ENCODE data around the gene KCNA2. TPM values are rescaled to one million over a fixed set of nuclear protein-coding genes. Genes with fewer than 3 reads are reported as not detected.

Gene KCNA2
- total RNA-seq, 2 donors from 2014 or later: 0.64 to 6.2 TPM

GRCh38 chr1:110570901-110571300 is 35.3 kb downstream of the KCNA2 start:
- no peaks in the 10 kb centered on the region for H3K4me1 ChIP-seq (replicated peaks)
- 68% methylated on average over 4 of the region's 4 CpGs for WGBS
- DNase-seq (ENCODE audit: low spot score): no peak
- H3K9me3 ChIP-seq: no peaks in the 10 kb centered on the region
- intact Hi-C loops (cut with DNase I): no loop called here
- TF ChIP-seq POLR2AphosphoS5 (IDR thresholded peaks at IDR 0.05) (no peak), POLR2A (IDR thresholded peaks at IDR 0.05) (no peak)
- TF ChIP-seq, protein P1, sequence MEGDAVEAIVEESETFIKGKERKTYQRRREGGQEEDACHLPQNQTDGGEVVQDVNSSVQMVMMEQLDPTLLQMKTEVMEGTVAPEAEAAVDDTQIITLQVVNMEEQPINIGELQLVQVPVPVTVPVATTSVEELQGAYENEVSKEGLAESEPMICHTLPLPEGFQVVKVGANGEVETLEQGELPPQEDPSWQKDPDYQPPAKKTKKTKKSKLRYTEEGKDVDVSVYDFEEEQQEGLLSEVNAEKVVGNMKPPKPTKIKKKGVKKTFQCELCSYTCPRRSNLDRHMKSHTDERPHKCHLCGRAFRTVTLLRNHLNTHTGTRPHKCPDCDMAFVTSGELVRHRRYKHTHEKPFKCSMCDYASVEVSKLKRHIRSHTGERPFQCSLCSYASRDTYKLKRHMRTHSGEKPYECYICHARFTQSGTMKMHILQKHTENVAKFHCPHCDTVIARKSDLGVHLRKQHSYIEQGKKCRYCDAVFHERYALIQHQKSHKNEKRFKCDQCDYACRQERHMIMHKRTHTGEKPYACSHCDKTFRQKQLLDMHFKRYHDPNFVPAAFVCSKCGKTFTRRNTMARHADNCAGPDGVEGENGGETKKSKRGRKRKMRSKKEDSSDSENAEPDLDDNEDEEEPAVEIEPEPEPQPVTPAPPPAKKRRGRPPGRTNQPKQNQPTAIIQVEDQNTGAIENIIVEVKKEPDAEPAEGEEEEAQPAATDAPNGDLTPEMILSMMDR (IDR thresholded peaks at IDR 0.05): no peak
- H3K27ac ChIP-seq: no peak overlapping the region
- H3K36me3 ChIP-seq: no peaks in the 10 kb centered on the region
- no peak overlapping the region for H3K4me3 ChIP-seq
- no peaks in the 10 kb centered on the region for H3K27me3 ChIP-seq (replicated peaks; ENCODE audit: insufficient read depth)

- intact Hi-C loops (cut with DNase I): no loop called here
Measured at GRCh38 chr1:110570307-110570706, 35.9 kb downstream of the KCNA2 start.

GRCh38 chr1:110566836-110567235 is 39.3 kb downstream of the KCNA2 start:
- no peak for TF ChIP-seq POLR2AphosphoS5 (IDR thresholded peaks at IDR 0.05)
- H3K27ac ChIP-seq: no peak overlapping the region
- 82% methylated on average over 3 of the region's 3 CpGs for whole genome bisulfite sequencing
- no peaks in the 10 kb centered on the region for H3K9me3 ChIP-seq
- H3K27me3 ChIP-seq (replicated peaks; ENCODE audit: insufficient read depth): peaks cover 2% of the 10 kb centered on the region
- no peak overlapping the region for H3K4me3 ChIP-seq
- no peaks in the 10 kb centered on the region for H3K36me3 ChIP-seq
- H3K4me1 ChIP-seq (replicated peaks): no peaks in the 10 kb centered on the region
- intact Hi-C loops (cut with DNase I): no loop called here
- DNase-seq (ENCODE audit: low spot score): no peak

More at GRCh38 chr1:110570307-110570706, 35.9 kb downstream of the KCNA2 start:
- Histone ChIP-seq H3K4me3 (no peak overlapping the region), H3K27ac (no peak overlapping the region), H3K9me3 (no peaks in the 10 kb centered on the region), H3K4me1 (replicated peaks) (no peaks in the 10 kb centered on the region), H3K27me3 (replicated peaks; ENCODE audit: insufficient read depth) (no peaks in the 10 kb centered on the region), H3K36me3 (no peaks in the 10 kb centered on the region)
- WGBS: 26% methylated on average over 3 of the region's 3 CpGs
- no peak for DNase-seq (ENCODE audit: low spot score)
- TF ChIP-seq, protein P1 (IDR thresholded peaks at IDR 0.05): no peak
- TF ChIP-seq POLR2AphosphoS5 (IDR thresholded peaks at IDR 0.05): no peak
- TF ChIP-seq POLR2A (IDR thresholded peaks at IDR 0.05): no peak

DNA sequence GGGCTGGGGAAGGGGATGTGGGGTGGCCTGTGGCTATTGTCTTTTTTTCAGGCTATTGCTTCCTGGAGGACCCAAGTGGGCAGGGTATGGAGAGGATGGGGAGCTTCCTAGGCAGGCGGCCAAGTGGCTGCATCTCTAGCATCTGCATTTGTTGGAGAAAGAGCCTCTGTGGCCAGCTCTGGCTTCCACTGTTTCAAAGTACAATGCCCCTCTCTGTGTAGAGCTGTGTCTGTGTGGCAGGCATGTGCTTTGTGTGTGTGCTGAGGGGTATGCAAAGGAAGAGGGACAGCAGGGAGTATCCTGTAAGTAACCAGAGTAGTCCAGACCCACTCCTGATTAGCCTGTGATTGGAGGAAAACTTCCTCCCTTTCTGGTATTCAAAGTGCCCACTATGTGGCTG is 40.6 kb downstream of the KCNA2 start:
- Histone ChIP-seq H3K4me3 (no peak overlapping the region), H3K27ac (no peak overlapping the region), H3K27me3 (replicated peaks; ENCODE audit: insufficient read depth) (peaks cover 2% of the 10 kb centered on the region), H3K36me3 (no peaks in the 10 kb centered on the region), H3K9me3 (no peaks in the 10 kb centered on the region), H3K4me1 (replicated peaks) (no peaks in the 10 kb centered on the region)
- TF ChIP-seq, protein P1 (IDR thresholded peaks at IDR 0.05): no peak
- TF ChIP-seq POLR2A (IDR thresholded peaks at IDR 0.05): no peak
- no peak for TF ChIP-seq POLR2AphosphoS5 (IDR thresholded peaks at IDR 0.05)
- DNase-seq (ENCODE audit: low spot score): no peak
- 92% methylated on average over 1 of the region's 1 CpG for WGBS
- intact Hi-C loops (cut with DNase I): no loop called here

- Histone ChIP-seq H3K4me1 (replicated peaks) (no peaks in the 10 kb centered on the region), H3K27ac (no peak overlapping the region), H3K4me3 (no peak overlapping the region), H3K27me3 (replicated peaks; ENCODE audit: insufficient read depth) (peaks cover 2% of the 10 kb centered on the region), H3K9me3 (no peaks in the 10 kb centered on the region), H3K36me3 (no peaks in the 10 kb centered on the region)
- 83% methylated on average over 4 of the region's 4 CpGs for WGBS
- intact Hi-C loops (cut with DNase I): no loop called here
- no peak for DNase-seq (ENCODE audit: low spot score)
- no peak for TF ChIP-seq POLR2AphosphoS5 (IDR thresholded peaks at IDR 0.05)
- TF ChIP-seq, protein P1 (IDR thresholded peaks at IDR 0.05): no peak
- TF ChIP-seq POLR2A (IDR thresholded peaks at IDR 0.05): no peak
Measured at GRCh38 chr1:110563089-110563488, 43.1 kb downstream of the KCNA2 start.

Measured in prostate gland (tissue), 2 donors.